Large intestine (tissue), 3 donors: ENCODE results near the gene ERC2. TPM values are rescaled to one million over a fixed set of nuclear protein-coding genes. Genes with fewer than 3 reads are reported as not detected.

ENCODE experiments used
- DNase-seq, 2 donors: peaks; one replicate each; pipeline versions ENCODE4 v3.0.0 to v3.0.0-alpha.2; 2013
- H3K27ac ChIP-seq: one replicate; pipeline ENCODE4 v1.5.1; 2013; ENCODE audit warnings: low read length
- H3K27me3 ChIP-seq: 2 replicates; pipeline ENCODE4 v1.6.1; 2013; ENCODE audit warnings: low read length; ENCODE audit not compliant: control insufficient read depth, insufficient read depth
- H3K36me3 ChIP-seq: 2 replicates; pipeline ENCODE4 v1.6.1; 2013; ENCODE audit warnings: low read length; ENCODE audit not compliant: control insufficient read depth, insufficient read depth
- H3K4me1 ChIP-seq: one replicate; pipeline ENCODE4 v1.6.1; 2013; ENCODE audit warnings: low read length; ENCODE audit not compliant: control insufficient read depth, insufficient read depth
- H3K4me3 ChIP-seq: one replicate; pipeline ENCODE4 v1.5.1; 2013; ENCODE audit warnings: low read length
- H3K9me3 ChIP-seq: one replicate; pipeline ENCODE4 v1.6.1; 2013; ENCODE audit warnings: mild to moderate bottlenecking, low read depth, low read length, moderate library complexity; ENCODE audit not compliant: control insufficient read depth
- WGBS: methylation state at CpG from one replicate; pipeline ENCODE4 v1.1.5; 2013; ENCODE audit warnings: low lambda C conversion rate; ENCODE audit not compliant: insufficient coverage; 5-methylcytosine and 5-hydroxymethylcytosine counted together
- polyA plus RNA-seq: library from polyadenylated mRNA; unstranded; fragments of 120-200 nt; gene quantifications from one replicate; pipeline ENCODE4 v1.2.1, GENCODE V29; 2013

ERC2 gene
- polyA plus RNA-seq, 1 donor = 2.4 TPM

GRCh38 chr3:55543181-55543614 is 925.1 kb downstream of the ERC2 start:
- Histone ChIP-seq H3K9me3 (no peaks in the 10 kb centered on the region), H3K27me3 (no peaks in the 10 kb centered on the region), H3K4me1 (no peaks in the 10 kb centered on the region), H3K27ac (no peak overlapping the region), H3K36me3 (no peaks in the 10 kb centered on the region), H3K4me3 (no peak overlapping the region)
- no peak for DNase-seq
- no CpG with 5 or more reads among the region's 12 CpGs for WGBS

GRCh38 chr3:55541456-55541855 is 926.8 kb downstream of the ERC2 start:
- peaks cover 7% of the 10 kb centered on the region for H3K4me1 ChIP-seq

GRCh38 chr3:55541016-55541415 is 927.3 kb downstream of the ERC2 start:
- no peaks in the 10 kb centered on the region for H3K9me3 ChIP-seq
- DNase-seq = no peak
- peaks cover 7% of the 10 kb centered on the region for H3K4me1 ChIP-seq
- H3K36me3 ChIP-seq = no peaks in the 10 kb centered on the region
- H3K27me3 ChIP-seq = no peaks in the 10 kb centered on the region
- H3K27ac ChIP-seq = no peak overlapping the region
- H3K4me3 ChIP-seq = no peak overlapping the region
- WGBS = no CpG with 5 or more reads among the region's 3 CpGs

More at GRCh38 chr3:55541456-55541855, 926.8 kb downstream of the ERC2 start:
- DNase-seq = no peak
- no peaks in the 10 kb centered on the region for H3K9me3 ChIP-seq
- H3K4me3 ChIP-seq = no peak overlapping the region
- no peaks in the 10 kb centered on the region for H3K27me3 ChIP-seq
- H3K36me3 ChIP-seq = no peaks in the 10 kb centered on the region
- H3K27ac ChIP-seq = no peak overlapping the region
- WGBS = 25% methylated on average over 2 of the region's 2 CpGs

- no peak overlapping the region for H3K27ac ChIP-seq
- H3K36me3 ChIP-seq = no peaks in the 10 kb centered on the region
- H3K4me3 ChIP-seq = no peak overlapping the region
- no peak for DNase-seq
- no peaks in the 10 kb centered on the region for H3K9me3 ChIP-seq
- H3K4me1 ChIP-seq = peaks cover 7% of the 10 kb centered on the region
- H3K27me3 ChIP-seq = no peaks in the 10 kb centered on the region
- WGBS = no CpG with 5 or more reads among the region's 5 CpGs
Measured at GRCh38 chr3:55540579-55540978, 927.7 kb downstream of the ERC2 start.

- Histone ChIP-seq H3K27me3 (no peaks in the 10 kb centered on the region), H3K36me3 (no peaks in the 10 kb centered on the region), H3K27ac (no peak overlapping the region), H3K9me3 (no peaks in the 10 kb centered on the region), H3K4me1 (peaks cover 7% of the 10 kb centered on the region), H3K4me3 (no peak overlapping the region)
- WGBS = no CpG with 5 or more reads among the region's 4 CpGs
- DNase-seq = no peak
Measured at GRCh38 chr3:55538158-55538557, 930.1 kb downstream of the ERC2 start.

GRCh38 chr3:55537563-55537962 is 930.7 kb downstream of the ERC2 start:
- no peak overlapping the region for H3K27ac ChIP-seq
- H3K36me3 ChIP-seq = no peaks in the 10 kb centered on the region
- peaks cover 7% of the 10 kb centered on the region for H3K4me1 ChIP-seq
- no peaks in the 10 kb centered on the region for H3K27me3 ChIP-seq
- no peak overlapping the region for H3K4me3 ChIP-seq
- DNase-seq = peak; percentile 26 to 35
- no peaks in the 10 kb centered on the region for H3K9me3 ChIP-seq
- WGBS = 100% methylated on average over 1 of the region's 3 CpGs

GRCh38 chr3:55537129-55537528 is 931.1 kb downstream of the ERC2 start:
- no peaks in the 10 kb centered on the region for H3K27me3 ChIP-seq
- DNase-seq = no peak
- H3K36me3 ChIP-seq = no peaks in the 10 kb centered on the region
- WGBS = no CpG with 5 or more reads among the region's 7 CpGs
- no peak overlapping the region for H3K4me3 ChIP-seq
- no peaks in the 10 kb centered on the region for H3K9me3 ChIP-seq
- H3K4me1 ChIP-seq = peaks cover 7% of the 10 kb centered on the region
- no peak overlapping the region for H3K27ac ChIP-seq

GRCh38 chr3:55534876-55535275 is 933.4 kb downstream of the ERC2 start:
- no peak for DNase-seq
- Histone ChIP-seq H3K4me1 (peaks cover 7% of the 10 kb centered on the region), H3K9me3 (no peaks in the 10 kb centered on the region), H3K4me3 (no peak overlapping the region), H3K27ac (no peak overlapping the region), H3K36me3 (no peaks in the 10 kb centered on the region), H3K27me3 (no peaks in the 10 kb centered on the region)
- WGBS = no CpG with 5 or more reads among the region's 2 CpGs

GRCh38 chr3:55532806-55533205 is 935.5 kb downstream of the ERC2 start:
- H3K4me3 ChIP-seq = no peak overlapping the region
- no peak overlapping the region for H3K27ac ChIP-seq
- no peaks in the 10 kb centered on the region for H3K36me3 ChIP-seq
- peaks cover 14% of the 10 kb centered on the region for H3K4me1 ChIP-seq
- DNase-seq = no peak
- H3K9me3 ChIP-seq = no peaks in the 10 kb centered on the region
- WGBS = no CpG with 5 or more reads among the region's 3 CpGs
- no peaks in the 10 kb centered on the region for H3K27me3 ChIP-seq

- no peaks in the 10 kb centered on the region for H3K36me3 ChIP-seq
- WGBS = no CpG with 5 or more reads among the region's 1 CpG
Measured at GRCh38 chr3:55531321-55531720, 936.9 kb downstream of the ERC2 start.

GRCh38 chr3:55527361-55527760 is 940.9 kb downstream of the ERC2 start:
- H3K4me3 ChIP-seq = no peak overlapping the region
- no peaks in the 10 kb centered on the region for H3K9me3 ChIP-seq
- peak; percentile 73 to 85 for DNase-seq
- H3K27me3 ChIP-seq = no peaks in the 10 kb centered on the region
- H3K36me3 ChIP-seq = no peaks in the 10 kb centered on the region
- H3K27ac ChIP-seq = peak overlapping the region; percentile 54
- peaks cover 29% of the 10 kb centered on the region for H3K4me1 ChIP-seq
- no CpG with 5 or more reads among the region's 4 CpGs for WGBS

More at GRCh38 chr3:55531321-55531720, 936.9 kb downstream of the ERC2 start:
- H3K4me3 ChIP-seq = no peak overlapping the region
- no peak for DNase-seq
- no peaks in the 10 kb centered on the region for H3K27me3 ChIP-seq
- no peaks in the 10 kb centered on the region for H3K9me3 ChIP-seq
- peaks cover 18% of the 10 kb centered on the region for H3K4me1 ChIP-seq
- no peak overlapping the region for H3K27ac ChIP-seq
